Hepatocyte (in vitro differentiated cells): ENCODE measurements around the gene RIN2. TPM values are rescaled to one million over a fixed set of nuclear protein-coding genes. Genes with fewer than 3 reads are reported as not detected.
A peak's percentile ranks its signal among the peaks of the same experiment; 100 is the strongest.

ENCODE experiments used
- DNase-seq: peaks from one replicate; pipeline ENCODE4 v3.0.0-alpha.2; 2016; ENCODE audit warnings: low spot score
- H2AFZ ChIP-seq: fragments of 200-600 bp; sonication (generic); 2 replicates; pipeline ENCODE4 v1.6.0; 2016; ENCODE audit warnings: antibody characterized with exemption, mild to moderate bottlenecking
- H3K27ac ChIP-seq: fragments of 200-600 bp; sonication (generic); 2 replicates; pipeline ENCODE4 v1.5.1; 2016; ENCODE audit warnings: mild to moderate bottlenecking
- H3K27me3 ChIP-seq: fragments of 200-600 bp; sonication (generic); 2 replicates; pipeline ENCODE4 v1.6.1; 2016
- H3K36me3 ChIP-seq: fragments of 200-600 bp; sonication (generic); replicated peaks from 2 replicates; pipeline ENCODE4 v1.5.1; 2016; ENCODE audit warnings: low read depth; ENCODE audit not compliant: insufficient read depth
- H3K4me1 ChIP-seq: fragments of 200-600 bp; sonication (generic); 2 replicates; pipeline ENCODE4 v1.5.1; 2016; ENCODE audit warnings: mild to moderate bottlenecking, moderate library complexity; ENCODE audit not compliant: insufficient read depth
- H3K4me2 ChIP-seq: fragments of 200-600 bp; sonication (generic); 2 replicates; pipeline ENCODE4 v1.6.0; 2016
- H3K4me3 ChIP-seq: fragments of 200-600 bp; sonication (generic); 2 replicates; pipeline ENCODE4 v1.5.1; 2016; ENCODE audit warnings: mild to moderate bottlenecking
- H3K79me2 ChIP-seq: fragments of 200-600 bp; sonication (generic); 2 replicates; pipeline ENCODE4 v1.6.0; 2017; ENCODE audit warnings: mild to moderate bottlenecking
- H3K9me2 ChIP-seq: fragments of 200-600 bp; sonication (generic); replicated peaks from 2 replicates; pipeline ENCODE4 v1.6.0; 2017; ENCODE audit warnings: mild to moderate bottlenecking; ENCODE audit not compliant: insufficient read depth
- H3K9me3 ChIP-seq: fragments of 200-600 bp; sonication (generic); 2 replicates; pipeline ENCODE4 v1.5.1; 2016; ENCODE audit warnings: low read depth, mild to moderate bottlenecking
- H4K20me1 ChIP-seq: fragments of 200-600 bp; sonication (generic); 2 replicates; pipeline ENCODE4 v1.6.0; 2016; ENCODE audit warnings: mild to moderate bottlenecking; ENCODE audit not compliant: insufficient read depth, poor library complexity, severe bottlenecking
- CTCF ChIP-seq: fragments of 200-600 bp; sonication (generic); IDR thresholded peaks from 2 replicates; pipeline ENCODE4 v1.5.1; 2016; ENCODE audit warnings: antibody characterized with exemption, mild to moderate bottlenecking; ENCODE audit not compliant: poor library complexity
- EZH2 ChIP-seq: fragments of 200-600 bp; sonication (generic); IDR thresholded peaks from 2 replicates; pipeline ENCODE4 v1.6.1; 2016; ENCODE audit warnings: antibody characterized with exemption, mild to moderate bottlenecking, borderline replicate concordance
- EZH2phosphoT487 ChIP-seq: fragments of 200-600 bp; sonication (generic); IDR thresholded peaks from one replicate; pipeline ENCODE4 v1.6.1; 2018; ENCODE audit warnings: antibody characterized with exemption, mild to moderate bottlenecking, low read depth, moderate library complexity; ENCODE audit not compliant: unreplicated experiment, severe bottlenecking
- WGBS: methylation state at CpG from one replicate; pipeline ENCODE4 v1.1.6; 2016; ENCODE audit warnings: low lambda C conversion rate; ENCODE audit errors: missing lambda C conversion rate; 5-methylcytosine and 5-hydroxymethylcytosine counted together
- polyA plus RNA-seq: library from polyadenylated mRNA; unstranded; fragments of >200 nt; fragmentation: Nextera tagmentation; extraction: Ambion mirVana; gene quantifications from 2 replicates; pipeline ENCODE4 v1.2.1, GENCODE V29; 2016
- total RNA-seq: library from RNA; depleted of rRNA; stranded (reverse); fragments of >200 nt; gene quantifications from 2 replicates; pipeline ENCODE4 v1.2.3, GENCODE V29; 2014

Gene RIN2
- total and polyA plus RNA-seq, 2 experiments from 2014 or later: 24.5 to 39.0 TPM

DNA sequence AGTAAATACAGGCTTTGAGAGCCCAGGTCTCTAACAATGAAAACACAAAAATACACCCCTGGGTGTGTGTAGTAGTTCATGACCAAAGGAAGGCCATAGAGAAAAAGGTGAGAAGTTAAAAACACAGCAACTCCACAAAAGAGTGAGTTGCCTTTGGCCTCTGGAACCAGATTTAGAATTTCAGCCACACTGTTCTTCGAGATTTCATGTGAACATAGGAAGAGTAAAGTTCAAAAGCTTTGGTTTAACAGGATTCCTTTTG lies 43.5 kb upstream of the RIN2 start:
- no peak for DNase-seq
- H3K27ac ChIP-seq: peak overlapping the region; percentile 89
- TF ChIP-seq EZH2 (no peak), CTCF (no peak)
- H3K4me3 ChIP-seq: no peak overlapping the region
- no peaks in the 10 kb centered on the region for H3K9me2 ChIP-seq
- no peak overlapping the region for H2AFZ ChIP-seq
- peak overlapping the region; percentile 1 for H3K4me2 ChIP-seq
- no peaks in the 10 kb centered on the region for H3K9me3 ChIP-seq
- H4K20me1 ChIP-seq: no peaks in the 10 kb centered on the region
- H3K27me3 ChIP-seq: no peaks in the 10 kb centered on the region
- 45% methylated on average over 1 of the region's 1 CpG for WGBS
- H3K79me2 ChIP-seq: no peaks in the 10 kb centered on the region
- peaks cover 49% of the 10 kb centered on the region for H3K4me1 ChIP-seq
- H3K36me3 ChIP-seq: no peaks in the 10 kb centered on the region

- 92% methylated on average over 3 of the region's 3 CpGs for WGBS
These were observed 42.1 kb upstream of the RIN2 start for GRCh38 chr20:19715986-19716385.

DNA sequence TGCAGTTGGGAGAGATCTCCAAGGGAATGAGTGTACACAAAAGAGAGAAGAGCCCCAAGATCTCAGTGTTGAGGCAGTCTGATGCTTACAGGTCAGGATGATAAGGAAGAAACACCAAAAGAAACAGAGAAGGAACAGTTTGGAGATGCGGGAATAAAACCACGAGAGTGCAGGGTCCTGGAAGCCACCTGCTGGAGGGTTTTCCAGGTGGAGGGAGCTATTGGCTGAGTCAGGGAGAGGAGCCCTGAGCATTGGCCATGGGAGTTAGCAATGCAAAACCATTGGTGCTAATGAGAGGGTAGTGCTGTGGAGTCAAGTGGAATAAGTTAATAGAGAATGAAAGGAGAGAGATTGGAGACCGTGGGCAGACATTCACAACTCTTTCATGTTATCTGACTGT lies 39.2 kb upstream of the RIN2 start:
- no peaks in the 10 kb centered on the region for H3K36me3 ChIP-seq
- H3K79me2 ChIP-seq: no peaks in the 10 kb centered on the region
- no peak overlapping the region for H3K27ac ChIP-seq
- DNase-seq: no peak
- no peak overlapping the region for H2AFZ ChIP-seq
- no peak overlapping the region for H3K4me2 ChIP-seq
- H3K9me3 ChIP-seq: no peaks in the 10 kb centered on the region
- WGBS: 89% methylated on average over 3 of the region's 3 CpGs
- no peak overlapping the region for H3K4me3 ChIP-seq
- TF ChIP-seq EZH2 (no peak), CTCF (no peak), EZH2phosphoT487 (no peak)
- no peaks in the 10 kb centered on the region for H3K27me3 ChIP-seq
- H3K9me2 ChIP-seq: no peaks in the 10 kb centered on the region
- peaks cover 13% of the 10 kb centered on the region for H3K4me1 ChIP-seq
- no peaks in the 10 kb centered on the region for H4K20me1 ChIP-seq

More at GRCh38 chr20:19715986-19716385, 42.1 kb upstream of the RIN2 start:
- peaks cover 37% of the 10 kb centered on the region for H3K4me1 ChIP-seq
- no peak overlapping the region for H2AFZ ChIP-seq
- H3K9me2 ChIP-seq: no peaks in the 10 kb centered on the region
- TF ChIP-seq EZH2phosphoT487: no peak
- no peak for TF ChIP-seq CTCF
- TF ChIP-seq EZH2: no peak
- H3K27me3 ChIP-seq: no peaks in the 10 kb centered on the region
- no peak overlapping the region for H3K4me2 ChIP-seq
- no peak for DNase-seq
- H3K27ac ChIP-seq: no peak overlapping the region
- no peaks in the 10 kb centered on the region for H3K9me3 ChIP-seq
- no peaks in the 10 kb centered on the region for H4K20me1 ChIP-seq
- no peaks in the 10 kb centered on the region for H3K79me2 ChIP-seq
- H3K4me3 ChIP-seq: no peak overlapping the region
- no peaks in the 10 kb centered on the region for H3K36me3 ChIP-seq

GRCh38 chr20:19720991-19721390 lies 37.1 kb upstream of the RIN2 start:
- TF ChIP-seq EZH2phosphoT487: no peak
- TF ChIP-seq CTCF: no peak
- no peak for TF ChIP-seq EZH2
- Histone ChIP-seq H3K4me3 (no peak overlapping the region), H3K27ac (no peak overlapping the region), H3K36me3 (no peaks in the 10 kb centered on the region), H4K20me1 (no peaks in the 10 kb centered on the region), H3K9me2 (no peaks in the 10 kb centered on the region), H3K79me2 (no peaks in the 10 kb centered on the region), H3K9me3 (no peaks in the 10 kb centered on the region), H3K4me2 (no peak overlapping the region), H3K27me3 (no peaks in the 10 kb centered on the region), H3K4me1 (no peaks in the 10 kb centered on the region), H2AFZ (no peak overlapping the region)
- DNase-seq: no peak
- WGBS: 98% methylated on average over 14 of the region's 18 CpGs
